GM12892 (cell line): Measurements from ENCODE around the gene PEX26.

Source experiments
- DNase-seq: peaks from one replicate; pipeline ENCODE4 v3.0.0; 2011; ENCODE audit not compliant: insufficient read length
- FAIRE-seq: peaks from 2 replicates; lab custom pipeline; 2011; peaks lifted over from hg19 to GRCh38; lab: Jason Lieb, UNC
- POLR2A ChIP-seq: IDR thresholded peaks from 2 replicates; pipeline ENCODE4 v1.6.1; 2011; ENCODE audit warnings: low read depth, low read length, control low read depth
- POLR2AphosphoS5 ChIP-seq: IDR thresholded peaks from 2 replicates; pipeline ENCODE4 v1.6.1; 2011; ENCODE audit warnings: low read depth, low read length, control low read depth
- TAF1 ChIP-seq: IDR thresholded peaks from 2 replicates; pipeline ENCODE4 v1.6.1; 2011; ENCODE audit warnings: low read depth, mild to moderate bottlenecking, control low read depth, low read length, borderline replicate concordance

PEX26 gene

GRCh38 chr22:18077087-18077638 lies 627 bp upstream of the PEX26 start:
- no peak for TF ChIP-seq TAF1
- TF ChIP-seq POLR2A: no peak
- TF ChIP-seq POLR2AphosphoS5: no peak
- DNase-seq: no peak
- FAIRE-seq: no peak

- DNase-seq (no peak), FAIRE-seq (peak; percentile 74)
- TF ChIP-seq POLR2A: no peak
- TF ChIP-seq POLR2AphosphoS5: no peak
- peak; percentile 45; the same call in 1 of the 2 replicates for TF ChIP-seq TAF1
These were observed 695 bp downstream of the PEX26 start for GRCh38 chr22:18078329-18079041.

GRCh38 chr22:18079706-18080233 lies 2.0 kb downstream of the PEX26 start:
- DNase-seq (no peak), FAIRE-seq (no peak)
- TF ChIP-seq POLR2AphosphoS5 (no peak), TAF1 (no peak), POLR2A (no peak)

- FAIRE-seq (no peak), DNase-seq (no peak)
- TF ChIP-seq TAF1 (no peak), POLR2AphosphoS5 (no peak), POLR2A (no peak)
These were observed 3.6 kb downstream of the PEX26 start for GRCh38 chr22:18081416-18081815.

GRCh38 chr22:18082467-18082866 lies 4.7 kb downstream of the PEX26 start:
- peak; percentile 42 for FAIRE-seq
- TF ChIP-seq POLR2AphosphoS5: no peak
- no peak for TF ChIP-seq TAF1
- no peak for TF ChIP-seq POLR2A
- DNase-seq: no peak

- DNase-seq (no peak), FAIRE-seq (no peak)
- TF ChIP-seq POLR2A (no peak), TAF1 (no peak), POLR2AphosphoS5 (no peak)
These were observed 5.6 kb downstream of the PEX26 start for GRCh38 chr22:18083406-18083805.

GRCh38 chr22:18085188-18085587 lies 7.4 kb downstream of the PEX26 start:
- DNase-seq: no peak
- FAIRE-seq: no peak
- TF ChIP-seq POLR2A: no peak
- no peak for TF ChIP-seq TAF1
- TF ChIP-seq POLR2AphosphoS5: no peak

- TF ChIP-seq POLR2A (no peak), TAF1 (no peak), POLR2AphosphoS5 (no peak)
- FAIRE-seq (no peak), DNase-seq (no peak)
These were observed 9.6 kb downstream of the PEX26 start for GRCh38 chr22:18087350-18087855.

- no peak for TF ChIP-seq POLR2AphosphoS5
- TF ChIP-seq POLR2A: no peak
- no peak for TF ChIP-seq TAF1
- DNase-seq: no peak
- no peak for FAIRE-seq
These were observed 11.2 kb downstream of the PEX26 start for GRCh38 chr22:18088825-18089568.

GRCh38 chr22:18090286-18090685 lies 12.5 kb downstream of the PEX26 start:
- no peak for TF ChIP-seq TAF1
- no peak for TF ChIP-seq POLR2AphosphoS5
- TF ChIP-seq POLR2A: no peak
- no peak for DNase-seq
- FAIRE-seq: no peak

GRCh38 chr22:18091478-18091877 lies 13.7 kb downstream of the PEX26 start:
- FAIRE-seq (no peak), DNase-seq (no peak)
- TF ChIP-seq POLR2AphosphoS5 (no peak), POLR2A (no peak), TAF1 (no peak)

GRCh38 chr22:18091916-18092526 lies 14.2 kb downstream of the PEX26 start:
- TF ChIP-seq POLR2A: peak; percentile 51
- TF ChIP-seq POLR2AphosphoS5: 0 out of 2 replicates have a peak, but pooled peaks have one; percentile 37
- no peak for TF ChIP-seq TAF1
- DNase-seq (no peak), FAIRE-seq (no peak)
